ENCODE results near the gene LILRA6.
"Not testable (repeated sequence)": the region's sequence is repeated elsewhere in the genome, so short reads cannot be mapped to it uniquely, and the experiment has no call there.

Gene LILRA6

DNA sequence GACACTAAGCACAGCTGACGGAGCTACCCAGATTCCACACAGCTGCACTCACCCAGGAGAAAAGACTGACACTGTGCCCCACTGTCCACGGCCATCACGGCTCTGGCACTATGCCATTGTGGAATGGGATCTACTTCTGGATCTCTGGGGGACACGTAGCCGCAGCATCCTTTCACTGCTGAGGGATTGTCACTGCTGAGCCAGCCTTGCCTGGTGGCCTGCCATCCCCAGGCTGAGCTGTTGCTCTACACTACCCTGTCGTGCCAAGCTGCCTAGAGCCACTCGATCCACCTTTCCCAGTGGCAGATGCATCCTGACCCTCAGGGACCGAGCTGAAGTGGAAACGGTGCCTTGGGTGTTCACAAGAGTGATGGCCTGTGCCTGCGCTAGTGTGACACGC, 19.5 kb upstream of the LILRA6 start:
- no peak for DNase-seq

- DNase-seq = no peak
Measured at GRCh38 chr19:54257116-54257480, 14.5 kb upstream of the LILRA6 start, which contains the start of gene LILRB5. TSS of gene LILRB5 (minus strand) at chr19:54257273. CDS start at chr19:54257193, 80 bp downstream.

GRCh38 chr19:54256250-54257115, 13.9 kb upstream of the LILRA6 start:
- no peak for DNase-seq

GRCh38 chr19:54255105-54255775, 12.7 kb upstream of the LILRA6 start:
- DNase-seq = no peak

- DNase-seq = no peak
Measured at GRCh38 chr19:54254195-54254906, 11.8 kb upstream of the LILRA6 start.

GRCh38 chr19:54253331-54254194, 11.0 kb upstream of the LILRA6 start:
- no peak for DNase-seq

GRCh38 chr19:54252845-54253244, 10.3 kb upstream of the LILRA6 start:
- no peak for DNase-seq

GRCh38 chr19:54252243-54252642, 9.7 kb upstream of the LILRA6 start:
- no peak for DNase-seq

DNA sequence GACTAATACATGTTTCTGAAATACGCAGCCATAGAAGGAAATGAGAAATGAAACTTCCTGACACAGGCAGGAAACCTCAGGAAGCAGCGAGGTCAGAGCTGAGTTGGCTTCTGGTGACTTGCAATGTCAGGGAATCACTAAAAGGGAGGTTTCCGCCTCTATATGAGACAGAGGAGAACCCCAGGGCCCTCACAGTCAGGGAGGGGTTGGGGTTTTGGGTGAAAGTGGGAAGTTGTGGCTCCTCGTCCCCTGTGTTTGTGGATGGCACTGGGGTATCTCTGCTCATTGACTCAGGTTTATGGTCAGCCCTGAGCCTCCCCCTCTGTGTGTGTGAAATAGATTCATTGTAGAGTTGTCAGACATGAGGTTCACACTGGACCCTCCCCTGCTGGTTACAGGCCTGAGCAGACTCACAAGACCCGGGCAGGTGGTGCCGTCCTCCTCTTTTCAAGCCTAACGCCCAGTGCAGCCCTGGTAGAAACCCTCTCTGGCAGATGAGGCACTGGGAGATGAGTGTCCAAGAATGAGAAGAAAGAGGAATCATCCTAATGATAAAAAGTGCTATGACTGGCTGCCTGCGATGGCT, 5.5 kb upstream of the LILRA6 start:
- DNase-seq = peak; percentile 40

DNA sequence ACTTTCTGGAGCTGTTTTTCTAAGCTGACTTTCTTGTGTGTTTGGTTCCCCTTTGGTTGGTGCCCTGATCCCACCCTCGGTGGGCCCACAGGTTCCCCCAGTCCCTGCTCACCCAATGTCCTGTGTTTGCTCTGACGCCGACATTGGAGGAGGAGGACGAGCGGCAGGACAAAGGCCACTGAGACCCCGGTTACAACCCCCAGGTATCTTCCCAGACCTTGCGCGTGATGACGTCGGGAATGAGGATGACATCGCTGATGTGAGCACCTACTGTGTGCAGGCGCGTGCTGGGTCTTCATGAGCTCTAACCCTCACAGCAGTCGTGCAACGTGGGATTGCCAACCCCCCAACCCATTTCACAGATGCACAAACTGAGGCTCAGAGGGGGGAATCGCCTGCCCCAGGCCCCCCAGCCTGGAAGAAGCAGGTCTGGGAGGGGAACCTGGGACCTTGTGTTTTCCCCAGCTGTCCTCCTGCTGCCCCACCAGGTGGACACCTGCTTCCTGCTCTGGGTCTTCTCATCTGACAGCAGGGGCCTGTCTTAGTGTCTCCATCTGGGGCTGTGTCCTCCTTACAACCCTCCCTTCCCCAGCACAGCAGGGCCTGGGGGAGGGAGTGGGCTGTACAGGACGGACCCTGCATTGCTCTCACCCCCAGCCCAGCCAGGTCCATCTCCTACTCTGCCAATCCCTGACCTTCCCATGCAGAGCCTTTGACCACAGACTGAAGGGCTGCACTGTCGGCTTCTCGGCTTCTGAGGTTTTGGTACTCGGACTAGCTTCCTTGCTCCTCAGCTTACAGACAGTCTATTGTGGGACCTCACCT, 4.7 kb upstream of the LILRA6 start:
- no peak for DNase-seq

DNA sequence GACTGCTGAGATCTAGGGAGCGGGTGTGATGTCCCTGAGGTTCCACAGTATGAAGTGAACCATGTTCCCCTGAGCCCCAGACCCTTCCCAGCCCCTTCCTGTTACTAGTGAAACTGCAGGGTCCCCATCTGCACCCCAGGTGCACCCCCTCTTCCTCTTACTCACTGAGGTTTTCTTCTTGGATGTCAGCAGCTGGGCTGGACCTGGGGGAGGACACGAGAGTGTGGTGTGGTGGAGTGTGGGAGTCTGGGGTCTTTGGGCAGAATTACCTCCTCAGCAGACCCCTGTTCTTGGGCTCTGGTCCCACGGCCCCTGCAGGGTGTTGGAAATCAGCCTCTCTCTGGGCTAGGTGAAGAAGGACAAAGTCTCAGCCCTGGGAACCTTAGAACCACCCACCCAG, 3.3 kb upstream of the LILRA6 start:
- DNase-seq = no peak

- not testable (repeated sequence) for DNase-seq
Measured at GRCh38 chr19:54243809-54244208, 1.2 kb upstream of the LILRA6 start.

- DNase-seq = not testable (repeated sequence)
Measured at GRCh38 chr19:54242234-54242633, 356 bp downstream of the LILRA6 start.

GRCh38 chr19:54240372-54241336, 1.9 kb downstream of the LILRA6 start:
- DNase-seq = not testable (repeated sequence)

GRCh38 chr19:54239491-54240371, 2.9 kb downstream of the LILRA6 start:
- DNase-seq = not testable (repeated sequence)

GRCh38 chr19:54233941-54234340, 8.6 kb downstream of the LILRA6 start:
- DNase-seq = no peak

DNA sequence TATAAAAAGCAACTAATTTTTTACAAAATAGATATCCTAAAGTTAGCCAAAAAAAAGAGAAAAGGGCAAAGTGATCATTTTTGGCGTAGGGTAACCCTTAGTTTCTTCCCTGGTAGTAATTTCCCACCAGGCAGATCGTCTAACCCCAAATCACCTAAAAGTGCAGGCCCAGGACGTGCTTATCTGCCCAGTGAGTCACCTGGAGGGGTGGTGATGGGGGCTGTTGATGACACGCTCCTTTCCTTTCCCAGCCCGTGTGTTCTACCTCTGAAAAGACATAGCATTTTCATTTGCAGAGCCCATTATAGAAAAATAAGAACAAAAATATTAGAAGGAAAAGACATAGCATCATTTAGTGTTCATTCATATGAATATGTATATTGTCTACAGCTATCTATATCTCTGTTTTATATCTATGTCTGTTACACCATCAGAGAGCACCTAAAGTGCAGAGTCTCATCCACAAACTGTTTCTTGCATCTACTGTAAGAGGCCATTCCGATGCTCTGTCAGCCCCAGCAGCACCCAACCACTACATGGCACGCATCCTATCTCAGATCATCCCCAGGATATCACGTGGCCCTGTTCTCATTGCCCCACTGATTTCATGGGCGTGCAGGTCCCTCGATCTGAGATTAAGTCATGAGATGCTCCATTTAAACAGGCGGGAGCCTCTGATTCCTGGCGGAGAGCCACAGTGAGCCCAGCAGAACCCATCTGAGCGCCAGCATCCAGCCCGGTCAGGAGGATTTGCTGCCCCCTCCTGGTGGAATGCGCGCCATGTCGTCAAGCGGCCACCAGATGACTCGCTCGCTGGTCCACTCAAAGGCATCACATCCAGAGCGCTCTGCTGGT, 11.3 kb downstream of the LILRA6 start:
- DNase-seq = peak; percentile 91

GRCh38 chr19:54230031-54230430, 12.6 kb downstream of the LILRA6 start:
- DNase-seq = no peak
